HG03025 (cell line): ENCODE data around the gene NUCB1.

Experiments used
- ATAC-seq: cut with Tn5 transposase; IDR thresholded peaks from one replicate; pipeline ENCODE4 v1.9.1; 2021; ENCODE audit warnings: mild to moderate bottlenecking, moderate library complexity; ENCODE audit not compliant: unreplicated experiment, low FRiP score

NUCB1 gene

DNA sequence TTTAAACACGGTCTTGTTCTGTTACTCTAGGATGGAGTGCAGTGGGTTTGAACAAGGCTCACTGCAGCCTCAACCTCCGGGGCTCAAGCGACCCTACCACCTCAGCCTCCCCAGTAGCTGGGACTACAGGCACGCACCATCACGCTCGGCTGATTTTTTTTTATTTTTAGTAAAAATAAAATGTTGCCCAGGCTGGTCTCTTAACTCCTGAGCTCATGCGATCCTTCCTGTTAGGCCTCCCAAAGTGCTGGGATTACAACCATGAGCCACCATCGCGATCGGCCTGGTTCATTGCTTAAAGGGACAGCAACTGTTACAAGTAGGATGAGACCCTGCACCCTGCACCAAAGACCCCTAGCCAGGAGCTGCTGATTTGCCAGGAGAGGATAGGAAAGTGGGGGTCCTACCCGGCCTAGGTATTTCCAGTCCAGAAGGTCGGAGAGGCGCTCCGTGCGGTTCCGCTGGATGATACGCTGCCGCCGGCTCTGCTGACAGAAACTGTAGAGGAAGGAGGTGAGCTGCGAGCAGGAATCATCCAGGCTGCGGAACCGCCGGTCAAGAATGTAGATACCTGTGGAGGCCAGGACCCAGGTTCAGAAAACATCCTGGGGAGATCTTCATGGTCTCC lies 70.1 kb downstream of the NUCB1 start:
- no peak for ATAC-seq

DNA sequence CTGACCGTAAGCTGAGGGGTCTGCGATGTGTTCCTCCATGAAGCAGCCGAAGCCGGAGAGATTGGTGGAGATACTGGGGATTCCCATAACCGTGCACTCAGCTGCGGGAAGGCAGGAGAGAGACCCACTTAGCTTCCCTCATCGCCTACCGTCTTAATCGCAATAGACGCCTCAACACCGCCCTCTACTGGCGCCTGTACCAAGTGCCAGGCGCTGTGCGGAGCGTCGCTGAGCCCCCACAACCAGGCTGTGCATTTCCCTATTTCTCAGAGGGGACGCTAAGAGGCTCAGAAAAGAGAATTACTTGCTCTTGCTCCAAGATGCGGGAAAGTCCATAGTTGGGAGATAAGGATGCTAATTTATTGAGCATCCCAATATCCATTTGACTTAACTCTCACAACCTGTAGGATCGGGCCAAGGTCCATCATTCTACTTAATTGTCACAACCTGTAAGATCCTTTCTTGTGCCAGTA lies 70.8 kb downstream of the NUCB1 start:
- ATAC-seq, result no peak
